ENCODE measurements around the gene CAPN7. TPM values are rescaled to one million over a fixed set of nuclear protein-coding genes. Genes with fewer than 3 reads are reported as not detected.

Gene CAPN7
- total RNA-seq, 2 donors from 2014 or later: 32.6 to 41.2 TPM

DNA sequence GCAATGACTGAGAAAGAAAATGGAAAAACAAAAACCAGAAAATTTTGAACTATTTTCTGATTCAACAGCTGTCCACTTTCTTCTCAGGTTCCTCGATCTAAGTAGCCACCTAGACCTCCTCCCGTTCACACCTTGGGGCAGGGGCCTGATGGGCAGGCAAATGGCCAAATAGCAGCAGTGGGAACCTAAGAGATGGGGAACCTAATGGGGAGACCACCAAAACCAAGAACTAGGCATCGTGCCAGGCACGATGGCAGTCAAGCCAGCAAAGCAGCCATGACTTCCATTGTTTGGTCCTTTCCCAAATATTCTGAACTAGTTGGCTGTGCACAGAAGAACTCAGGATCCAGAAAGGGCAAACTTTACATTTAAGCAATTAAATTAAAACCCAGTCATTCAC is 57.1 kb downstream of the CAPN7 start:
- Mint-ChIP-seq H3K36me3 (ENCODE audit: low read depth) (peaks cover 41% of the 10 kb centered on the region), H3K9me3 (no peaks in the 10 kb centered on the region), H3K4me1 (peaks cover 3% of the 10 kb centered on the region), H3K27me3 (ENCODE audit: insufficient read depth) (no peaks in the 10 kb centered on the region), H3K27ac (no peak overlapping the region), H3K4me3 (no peak overlapping the region)
- no peaks in the 10 kb centered on the region for H3K9me3 ChIP-seq (ENCODE audit: control insufficient read depth, low read length)
- WGBS, 2 experiments (ENCODE audit: insufficient coverage in 1 of 2, insufficient read length in 1 of 2): 92 to 100% methylated on average over 3 to 4 of the region's 4 CpGs
- H3K4me3 ChIP-seq (ENCODE audit: low read length): no peak overlapping the region
- TF ChIP-seq, protein P1, sequence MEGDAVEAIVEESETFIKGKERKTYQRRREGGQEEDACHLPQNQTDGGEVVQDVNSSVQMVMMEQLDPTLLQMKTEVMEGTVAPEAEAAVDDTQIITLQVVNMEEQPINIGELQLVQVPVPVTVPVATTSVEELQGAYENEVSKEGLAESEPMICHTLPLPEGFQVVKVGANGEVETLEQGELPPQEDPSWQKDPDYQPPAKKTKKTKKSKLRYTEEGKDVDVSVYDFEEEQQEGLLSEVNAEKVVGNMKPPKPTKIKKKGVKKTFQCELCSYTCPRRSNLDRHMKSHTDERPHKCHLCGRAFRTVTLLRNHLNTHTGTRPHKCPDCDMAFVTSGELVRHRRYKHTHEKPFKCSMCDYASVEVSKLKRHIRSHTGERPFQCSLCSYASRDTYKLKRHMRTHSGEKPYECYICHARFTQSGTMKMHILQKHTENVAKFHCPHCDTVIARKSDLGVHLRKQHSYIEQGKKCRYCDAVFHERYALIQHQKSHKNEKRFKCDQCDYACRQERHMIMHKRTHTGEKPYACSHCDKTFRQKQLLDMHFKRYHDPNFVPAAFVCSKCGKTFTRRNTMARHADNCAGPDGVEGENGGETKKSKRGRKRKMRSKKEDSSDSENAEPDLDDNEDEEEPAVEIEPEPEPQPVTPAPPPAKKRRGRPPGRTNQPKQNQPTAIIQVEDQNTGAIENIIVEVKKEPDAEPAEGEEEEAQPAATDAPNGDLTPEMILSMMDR (conservative IDR thresholded peaks at IDR 0.05): no peak
- H3K27me3 ChIP-seq (ENCODE audit: control insufficient read depth, insufficient read depth, low read length, poor library complexity, severe bottlenecking): no peaks in the 10 kb centered on the region
- no peak overlapping the region for H3K9ac ChIP-seq (ENCODE audit: extremely low read depth, low read length, poor library complexity, severe bottlenecking)
- DNase-seq: no peak
- H3K4me1 ChIP-seq (ENCODE audit: control insufficient read depth, insufficient read depth, low read length): no peaks in the 10 kb centered on the region
- H3K36me3 ChIP-seq (ENCODE audit: control insufficient read depth, insufficient read depth, low read length): peaks cover 51% of the 10 kb centered on the region
- H3K27ac ChIP-seq (ENCODE audit: low read depth, low read length): no peak overlapping the region

DNA sequence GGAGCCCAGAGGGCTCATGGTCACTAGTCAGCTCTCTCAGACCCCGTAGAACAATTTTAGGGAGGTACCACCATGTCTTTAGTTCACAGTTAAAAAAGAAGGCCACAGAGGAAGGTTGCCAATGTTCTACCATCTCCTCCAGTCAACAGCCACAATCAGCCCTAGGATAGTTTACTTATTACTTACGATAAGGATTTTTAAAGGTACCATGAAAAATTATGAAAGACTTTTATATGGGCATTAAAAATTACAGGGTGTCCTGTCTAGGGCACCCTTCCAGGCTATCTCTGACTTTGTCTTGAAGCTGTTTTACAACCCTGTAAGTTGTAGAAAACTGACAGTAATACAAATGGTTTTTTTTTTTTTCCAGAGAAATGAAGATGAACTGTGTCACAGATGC is 57.9 kb downstream of the CAPN7 start:
- peaks cover 33% of the 10 kb centered on the region for H3K36me3 Mint-ChIP-seq (ENCODE audit: low read depth)
- TF ChIP-seq, protein P1 (conservative IDR thresholded peaks at IDR 0.05): no peak
- H3K27me3 ChIP-seq (ENCODE audit: control insufficient read depth, insufficient read depth, low read length, poor library complexity, severe bottlenecking): no peaks in the 10 kb centered on the region
- no peak overlapping the region for H3K27ac Mint-ChIP-seq
- DNase-seq: no peak
- H3K36me3 ChIP-seq (ENCODE audit: control insufficient read depth, insufficient read depth, low read length): peaks cover 49% of the 10 kb centered on the region
- no peak overlapping the region for H3K4me3 ChIP-seq (ENCODE audit: low read length)
- peaks cover 6% of the 10 kb centered on the region for H3K4me1 Mint-ChIP-seq
- H3K9ac ChIP-seq (ENCODE audit: extremely low read depth, low read length, poor library complexity, severe bottlenecking): no peak overlapping the region
- no peaks in the 10 kb centered on the region for H3K27me3 Mint-ChIP-seq (ENCODE audit: insufficient read depth)
- H3K27ac ChIP-seq (ENCODE audit: low read depth, low read length): no peak overlapping the region
- H3K9me3 ChIP-seq (ENCODE audit: control insufficient read depth, low read length): no peaks in the 10 kb centered on the region
- 87% methylated on average over 2 of the region's 2 CpGs; no CpG with 5 or more reads in 1 of the 2 experiments for WGBS, 2 experiments (ENCODE audit: insufficient coverage in 1 of 2, insufficient read length in 1 of 2)
- H3K4me3 Mint-ChIP-seq: no peak overlapping the region
- no peaks in the 10 kb centered on the region for H3K4me1 ChIP-seq (ENCODE audit: control insufficient read depth, insufficient read depth, low read length)
- no peaks in the 10 kb centered on the region for H3K9me3 Mint-ChIP-seq

DNA sequence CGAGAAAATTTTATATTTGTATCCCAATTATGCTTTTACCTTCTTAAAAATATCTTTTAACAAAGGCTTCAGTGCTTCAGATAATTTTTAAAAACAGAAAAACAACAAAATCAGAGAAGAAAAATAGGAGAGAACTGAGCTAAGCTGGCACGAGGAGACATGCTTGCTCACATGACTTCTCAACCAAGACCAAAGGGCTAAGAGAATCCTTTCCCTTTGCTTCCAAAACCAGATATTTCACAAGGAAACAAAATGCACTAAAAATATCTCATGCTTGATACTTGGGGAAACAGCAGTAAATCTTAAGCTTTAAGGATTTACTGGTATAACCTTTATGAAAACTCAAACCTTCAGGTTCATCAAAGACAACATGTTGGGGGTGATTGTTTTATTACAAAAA is 58.4 kb downstream of the CAPN7 start:
- H3K9me3 Mint-ChIP-seq: no peaks in the 10 kb centered on the region
- H3K36me3 Mint-ChIP-seq (ENCODE audit: low read depth): peaks cover 27% of the 10 kb centered on the region
- peaks cover 9% of the 10 kb centered on the region for H3K4me1 Mint-ChIP-seq
- Histone ChIP-seq H3K4me3 (ENCODE audit: low read length) (no peak overlapping the region), H3K27me3 (ENCODE audit: control insufficient read depth, insufficient read depth, low read length, poor library complexity, severe bottlenecking) (no peaks in the 10 kb centered on the region), H3K9me3 (ENCODE audit: control insufficient read depth, low read length) (no peaks in the 10 kb centered on the region), H3K4me1 (ENCODE audit: control insufficient read depth, insufficient read depth, low read length) (no peaks in the 10 kb centered on the region), H3K27ac (ENCODE audit: low read depth, low read length) (no peak overlapping the region), H3K9ac (ENCODE audit: extremely low read depth, low read length, poor library complexity, severe bottlenecking) (no peak overlapping the region), H3K36me3 (ENCODE audit: control insufficient read depth, insufficient read depth, low read length) (peaks cover 49% of the 10 kb centered on the region)
- DNase-seq: no peak
- TF ChIP-seq, protein P1 (conservative IDR thresholded peaks at IDR 0.05): no peak
- no peak overlapping the region for H3K4me3 Mint-ChIP-seq
- H3K27ac Mint-ChIP-seq: no peak overlapping the region
- H3K27me3 Mint-ChIP-seq (ENCODE audit: insufficient read depth): no peaks in the 10 kb centered on the region
- 88% methylated on average over 2 of the region's 2 CpGs; no CpG with 5 or more reads in 1 of the 2 experiments for WGBS, 2 experiments (ENCODE audit: insufficient coverage in 1 of 2, insufficient read length in 1 of 2)
